Right hindlimb (tissue), 1 donor: ENCODE data around the gene GIPC2.
"Not testable (repeated sequence)": the region's sequence is repeated elsewhere in the genome, so short reads cannot be mapped to it uniquely, and the experiment has no call there.

Experiments
- DNase-seq: peaks from one replicate; pipeline ENCODE4 v3.0.0-alpha.2; 2018

The GIPC2 gene

GRCh38 chr1:78070210-78070609 lies 24.4 kb downstream of the GIPC2 start:
- no peak for DNase-seq

- no peak for DNase-seq
Measured at GRCh38 chr1:78070758-78071157, 25.0 kb downstream of the GIPC2 start.

GRCh38 chr1:78071696-78072095 lies 25.9 kb downstream of the GIPC2 start:
- no peak for DNase-seq

GRCh38 chr1:78072216-78072615 lies 26.4 kb downstream of the GIPC2 start:
- no peak for DNase-seq

- no peak for DNase-seq
Measured at GRCh38 chr1:78073441-78073840, 27.7 kb downstream of the GIPC2 start.

- no peak for DNase-seq
Measured at GRCh38 chr1:78075621-78076020, 29.9 kb downstream of the GIPC2 start.

GRCh38 chr1:78078358-78078757 lies 32.6 kb downstream of the GIPC2 start:
- DNase-seq, result no peak

- no peak for DNase-seq
Measured at GRCh38 chr1:78079580-78079979, 33.8 kb downstream of the GIPC2 start.

GRCh38 chr1:78080767-78081166 lies 35.0 kb downstream of the GIPC2 start:
- DNase-seq, result no peak

GRCh38 chr1:78081980-78082860 lies 36.5 kb downstream of the GIPC2 start:
- DNase-seq, result no peak

GRCh38 chr1:78084639-78085038 lies 38.9 kb downstream of the GIPC2 start:
- DNase-seq, result not testable (repeated sequence)

GRCh38 chr1:78086697-78087096 lies 40.9 kb downstream of the GIPC2 start:
- DNase-seq, result no peak

GRCh38 chr1:78088015-78088414 lies 42.2 kb downstream of the GIPC2 start:
- DNase-seq, result no peak

GRCh38 chr1:78088486-78088885 lies 42.7 kb downstream of the GIPC2 start:
- no peak for DNase-seq

GRCh38 chr1:78089010-78089409 lies 43.2 kb downstream of the GIPC2 start:
- DNase-seq, result no peak

GRCh38 chr1:78090472-78091133 lies 44.8 kb downstream of the GIPC2 start:
- no peak for DNase-seq

GRCh38 chr1:78091215-78091813 lies 45.5 kb downstream of the GIPC2 start:
- DNase-seq, result no peak

- DNase-seq, result no peak
Measured at GRCh38 chr1:78091886-78092285, 46.1 kb downstream of the GIPC2 start.

GRCh38 chr1:78092643-78093042 lies 46.9 kb downstream of the GIPC2 start:
- DNase-seq, result no peak

GRCh38 chr1:78093560-78093959 lies 47.8 kb downstream of the GIPC2 start:
- no peak for DNase-seq

GRCh38 chr1:78094639-78095038 lies 48.9 kb downstream of the GIPC2 start:
- DNase-seq, result no peak

GRCh38 chr1:78095593-78095992 lies 49.8 kb downstream of the GIPC2 start:
- DNase-seq, result no peak

GRCh38 chr1:78096017-78096416 lies 50.3 kb downstream of the GIPC2 start:
- no peak for DNase-seq

- no peak for DNase-seq
Measured at GRCh38 chr1:78096976-78097375, 51.2 kb downstream of the GIPC2 start.
